Activated T-cell treated with anti-CD3 and anti-CD28 coated beads, Interleukin-2, amount 50 U/mL, for 72 hours (primary cell): ENCODE results near the gene PTTG1IP. TPM values are rescaled to one million over a fixed set of nuclear protein-coding genes. Genes with fewer than 3 reads are reported as not detected.
"Not testable (repeated sequence)": the region's sequence is repeated elsewhere in the genome, so short reads cannot be mapped to it uniquely, and the experiment has no call there.

Experiments used
- ATAC-seq, 2 donors: fragments of 150-1000 bp; cut with Tn5 transposase; replicated peaks in 1 of 2; 2 replicates each; pipeline ENCODE4 v1.10.0; 2021; ENCODE audit warnings: moderate library complexity in 2 of 2, mild to moderate bottlenecking in 1 of 2
- DNase-seq, 2 donors: peaks; one replicate each; pipeline ENCODE4 v3.0.0; 2021 to 2022; ENCODE audit warnings: mixed read lengths in 1 of 2
- H3K27ac Mint-ChIP-seq: one replicate; pipeline ENCODE4 v1.8.0; 2022; ENCODE audit warnings: mild to moderate bottlenecking, moderate library complexity, mixed read lengths
- H3K27me3 Mint-ChIP-seq: one replicate; pipeline ENCODE4 v1.8.0; 2022; ENCODE audit warnings: low read depth, mixed read lengths
- H3K36me3 Mint-ChIP-seq, 2 donors: one replicate each; pipeline ENCODE4 v1.8.0; 2022; ENCODE audit warnings: mixed read lengths in 2 of 2, mild to moderate bottlenecking in 1 of 2; ENCODE audit not compliant: insufficient read depth in 2 of 2
- H3K4me1 Mint-ChIP-seq: one replicate; pipeline ENCODE4 v1.8.0; 2022; ENCODE audit warnings: low read depth, mixed read lengths
- H3K4me3 Mint-ChIP-seq, 2 donors: one replicate each; pipeline ENCODE4 v1.8.0; 2022; ENCODE audit warnings: mild to moderate bottlenecking in 2 of 2, mixed read lengths in 2 of 2, moderate library complexity in 2 of 2
- H3K9me3 Mint-ChIP-seq, 2 donors: one replicate each; pipeline ENCODE4 v1.8.0; 2022; ENCODE audit warnings: mixed read lengths in 2 of 2
- total RNA-seq, 2 donors: library from RNA; stranded (reverse); gene quantifications; one replicate each; pipeline ENCODE4 v1.2.3, GENCODE V29; 2022

The PTTG1IP gene
- total RNA-seq, 2 donors from 2014 or later: 63.9 to 70.5 TPM

- H3K9me3 Mint-ChIP-seq, DNase-seq, H3K27me3 Mint-ChIP-seq, ATAC-seq, H3K4me3 Mint-ChIP-seq, H3K36me3 Mint-ChIP-seq, H3K27ac Mint-ChIP-seq: not testable (repeated sequence)
- H3K4me1 Mint-ChIP-seq: peaks cover 22% of the 10 kb centered on the region
These were observed 40.8 kb downstream of the PTTG1IP start for GRCh38 chr21:44832516-44833255.

- ATAC-seq (no peak), DNase-seq (no peak)
- H3K9me3 Mint-ChIP-seq: peaks cover 8 to 14% of the 10 kb centered on the region in 2 donors
- H3K27ac Mint-ChIP-seq: peak overlapping the region; percentile 43
- H3K4me3 Mint-ChIP-seq: peak overlapping the region in 1 of 2 donors; percentile 59
- H3K27me3 Mint-ChIP-seq: no peaks in the 10 kb centered on the region
- H3K36me3 Mint-ChIP-seq: peaks cover 12 to 15% of the 10 kb centered on the region in 2 donors
- peaks cover 22% of the 10 kb centered on the region for H3K4me1 Mint-ChIP-seq
These were observed 42.1 kb downstream of the PTTG1IP start for GRCh38 chr21:44831227-44831860.

- ATAC-seq (peak; percentile 82 to 86), DNase-seq (no peak)
- Mint-ChIP-seq H3K4me3 (peak overlapping the region in 1 of 2 donors; percentile 56), H3K9me3 (peaks cover 8 to 14% of the 10 kb centered on the region in 2 donors), H3K4me1 (peaks cover 22% of the 10 kb centered on the region), H3K27ac (peak overlapping the region; percentile 61), H3K36me3 (peaks cover 12 to 17% of the 10 kb centered on the region in 2 donors), H3K27me3 (no peaks in the 10 kb centered on the region)
These were observed 43.9 kb downstream of the PTTG1IP start for GRCh38 chr21:44829507-44830092.

GRCh38 chr21:44828362-44829056 lies 45.0 kb downstream of the PTTG1IP start:
- Mint-ChIP-seq H3K4me3 (peak overlapping the region in 1 of 2 donors; percentile 38), H3K36me3 (peaks cover 14 to 20% of the 10 kb centered on the region in 2 donors), H3K9me3 (peaks cover 11 to 17% of the 10 kb centered on the region in 2 donors), H3K27ac (no peak overlapping the region), H3K27me3 (no peaks in the 10 kb centered on the region), H3K4me1 (peaks cover 22% of the 10 kb centered on the region)
- ATAC-seq (no peak), DNase-seq (no peak)

GRCh38 chr21:44823179-44823660 lies 50.3 kb downstream of the PTTG1IP start:
- Mint-ChIP-seq H3K4me1 (no peaks in the 10 kb centered on the region), H3K27ac (no peak overlapping the region), H3K27me3 (peaks cover 10% of the 10 kb centered on the region), H3K9me3 (peaks cover 15 to 20% of the 10 kb centered on the region in 2 donors), H3K36me3 (peaks cover 23 to 36% of the 10 kb centered on the region in 2 donors), H3K4me3 (no peak overlapping the region)
- no peak for DNase-seq
- no peak for ATAC-seq

- Mint-ChIP-seq H3K9me3 (peaks cover 13 to 18% of the 10 kb centered on the region in 2 donors), H3K27ac (no peak overlapping the region), H3K27me3 (peaks cover 10% of the 10 kb centered on the region), H3K4me1 (no peaks in the 10 kb centered on the region), H3K36me3 (peaks cover 21 to 32% of the 10 kb centered on the region in 2 donors), H3K4me3 (no peak overlapping the region)
- no peak for DNase-seq
- no peak for ATAC-seq
These were observed 50.9 kb downstream of the PTTG1IP start for GRCh38 chr21:44822484-44823178.

GRCh38 chr21:44820851-44821250 lies 52.6 kb downstream of the PTTG1IP start:
- Mint-ChIP-seq H3K4me3 (no peak overlapping the region), H3K27me3 (peaks cover 10% of the 10 kb centered on the region), H3K4me1 (peaks cover 12% of the 10 kb centered on the region), H3K36me3 (peaks cover 16 to 24% of the 10 kb centered on the region in 2 donors), H3K27ac (no peak overlapping the region), H3K9me3 (peaks cover 8 to 13% of the 10 kb centered on the region in 2 donors)
- ATAC-seq (no peak), DNase-seq (no peak)

GRCh38 chr21:44819283-44820243 lies 53.9 kb downstream of the PTTG1IP start:
- peaks cover 10% of the 10 kb centered on the region for H3K27me3 Mint-ChIP-seq
- peaks cover 16 to 24% of the 10 kb centered on the region in 2 donors for H3K36me3 Mint-ChIP-seq
- no peak overlapping the region for H3K27ac Mint-ChIP-seq
- peaks cover 17% of the 10 kb centered on the region for H3K4me1 Mint-ChIP-seq
- H3K9me3 Mint-ChIP-seq: peaks cover 8 to 13% of the 10 kb centered on the region in 2 donors
- no peak for DNase-seq
- H3K4me3 Mint-ChIP-seq: peak overlapping the region; percentile 50 to 61
- no peak for ATAC-seq

GRCh38 chr21:44818640-44819011 lies 54.9 kb downstream of the PTTG1IP start:
- H3K27ac Mint-ChIP-seq: no peak overlapping the region
- no peak for DNase-seq

GRCh38 chr21:44817914-44818639 lies 55.4 kb downstream of the PTTG1IP start, which contains the start of gene SUMO3:
TSS of gene SUMO3 (minus strand) at chr21:44818062. CDS start at chr21:44817968, 94 bp downstream.
- Mint-ChIP-seq H3K4me1 (peaks cover 17% of the 10 kb centered on the region), H3K4me3 (peak within 1 kb of the TSS; percentile 79 to 84), H3K27ac (no peak within 1 kb of the TSS), H3K36me3 (peaks cover 14 to 17% of the 10 kb centered on the region in 2 donors), H3K9me3 (peaks cover 2 to 7% of the 10 kb centered on the region in 2 donors), H3K27me3 (peaks cover 10% of the 10 kb centered on the region)
- ATAC-seq (peak; percentile 83), DNase-seq (peak; percentile 85 to 93)

More at GRCh38 chr21:44818640-44819011, 54.9 kb downstream of the PTTG1IP start:
- peak overlapping the region; percentile 56 to 61 for H3K4me3 Mint-ChIP-seq
- peaks cover 14 to 22% of the 10 kb centered on the region in 2 donors for H3K36me3 Mint-ChIP-seq
- peaks cover 10% of the 10 kb centered on the region for H3K27me3 Mint-ChIP-seq
- peaks cover 6 to 11% of the 10 kb centered on the region in 2 donors for H3K9me3 Mint-ChIP-seq
- no peak for ATAC-seq
- peaks cover 17% of the 10 kb centered on the region for H3K4me1 Mint-ChIP-seq

GRCh38 chr21:44817506-44817880 lies 56.0 kb downstream of the PTTG1IP start:
- H3K27ac Mint-ChIP-seq: no peak overlapping the region
- peaks cover 17% of the 10 kb centered on the region for H3K4me1 Mint-ChIP-seq
- ATAC-seq: peak; percentile 83 to 87
- DNase-seq: peak; percentile 91 to 95
- peak overlapping the region; percentile 79 to 84 for H3K4me3 Mint-ChIP-seq
- H3K36me3 Mint-ChIP-seq: peaks cover 10 to 14% of the 10 kb centered on the region in 2 donors
- H3K27me3 Mint-ChIP-seq: peaks cover 10% of the 10 kb centered on the region
- peaks cover 0 to 7% of the 10 kb centered on the region in 2 donors for H3K9me3 Mint-ChIP-seq
